ENCODE results near the gene PREPL.

The PREPL gene

GRCh38 chr2:44325897-44326296 lies 35.4 kb downstream of the PREPL start:
- DNase-seq (ENCODE audit: extremely low spot score): no peak
- ChIA-PET CTCF (no interaction called here), POLR2A (no interaction called here)
- TF ChIP-seq NFRKB (IDR thresholded peaks at IDR 0.05) (no peak), HDGF (IDR thresholded peaks at IDR 0.05; ENCODE audit: borderline replicate concordance) (no peak), ARNT (IDR thresholded peaks at IDR 0.05) (no peak), SP1 (IDR thresholded peaks at IDR 0.05) (no peak), LEF1 (IDR thresholded peaks at IDR 0.05; ENCODE audit: borderline replicate concordance) (no peak)

DNA sequence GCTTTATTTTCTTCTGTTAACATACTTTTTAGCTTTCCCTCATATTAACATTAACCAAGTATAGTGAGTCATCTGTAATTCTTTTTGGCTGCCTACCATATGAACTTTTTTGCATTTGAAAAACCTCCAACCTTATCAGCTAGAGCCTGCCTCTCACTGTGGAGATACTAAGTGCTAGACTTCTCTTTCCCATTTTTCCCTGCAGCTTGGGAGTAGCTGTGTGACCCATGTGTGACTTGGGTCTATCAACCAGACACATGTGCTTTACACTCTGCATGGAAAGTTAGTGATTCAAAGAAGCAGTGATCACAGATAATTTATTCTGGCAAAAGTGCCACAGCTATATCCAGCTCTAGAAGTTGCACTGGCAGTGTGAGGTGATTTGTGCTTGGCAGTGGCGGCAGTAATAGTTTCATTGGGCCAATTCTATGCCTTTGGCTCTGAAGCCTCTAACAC lies 36.3 kb downstream of the PREPL start:
- ChIA-PET POLR2A (no interaction called here), CTCF (no interaction called here)
- TF ChIP-seq PKNOX1 (IDR thresholded peaks at IDR 0.05): no peak
- no peak for TF ChIP-seq ELF4 (IDR thresholded peaks at IDR 0.05)
- no peak for TF ChIP-seq FOXM1 (IDR thresholded peaks at IDR 0.05; ENCODE audit: borderline replicate concordance)
- no peak for TF ChIP-seq LEF1 (IDR thresholded peaks at IDR 0.05; ENCODE audit: borderline replicate concordance)
- no peak for DNase-seq (ENCODE audit: extremely low spot score)

GRCh38 chr2:44321360-44321759 lies 39.9 kb downstream of the PREPL start:
- ChIA-PET POLR2A (no interaction called here), CTCF (no interaction called here)
- no peak for DNase-seq (ENCODE audit: extremely low spot score)
- no peak for TF ChIP-seq FOXK2 (IDR thresholded peaks at IDR 0.05)
- TF ChIP-seq NFRKB (IDR thresholded peaks at IDR 0.05): no peak
- no peak for TF ChIP-seq FOXM1 (IDR thresholded peaks at IDR 0.05; ENCODE audit: borderline replicate concordance)
- TF ChIP-seq SP1 (IDR thresholded peaks at IDR 0.05): no peak
- TF ChIP-seq ZNF384 (IDR thresholded peaks at IDR 0.05): no peak
- TF ChIP-seq PKNOX1 (IDR thresholded peaks at IDR 0.05): no peak
- TF ChIP-seq BHLHE40 (IDR thresholded peaks at IDR 0.05; ENCODE audit: borderline replicate concordance): no peak
- no peak for TF ChIP-seq ARNT (IDR thresholded peaks at IDR 0.05)
- no peak for TF ChIP-seq L3MBTL2 (conservative IDR thresholded peaks at IDR 0.05)
- TF ChIP-seq ELF4 (IDR thresholded peaks at IDR 0.05): no peak
- TF ChIP-seq SUZ12 (IDR thresholded peaks at IDR 0.05): no peak
- TF ChIP-seq LEF1 (IDR thresholded peaks at IDR 0.05; ENCODE audit: borderline replicate concordance): no peak
- no peak for TF ChIP-seq TARDBP (IDR thresholded peaks at IDR 0.05)
- no peak for TF ChIP-seq CTBP1 (IDR thresholded peaks at IDR 0.05; ENCODE audit: borderline replicate concordance)
- no peak for TF ChIP-seq HDGF (IDR thresholded peaks at IDR 0.05; ENCODE audit: borderline replicate concordance)
- TF ChIP-seq FOXA1 (IDR thresholded peaks at IDR 0.05): no peak

- TF ChIP-seq ZNF384 (IDR thresholded peaks at IDR 0.05) (no peak), ARNT (IDR thresholded peaks at IDR 0.05) (no peak), FOXM1 (IDR thresholded peaks at IDR 0.05; ENCODE audit: borderline replicate concordance) (no peak), BHLHE40 (IDR thresholded peaks at IDR 0.05; ENCODE audit: borderline replicate concordance) (no peak), CTBP1 (IDR thresholded peaks at IDR 0.05; ENCODE audit: borderline replicate concordance) (no peak), PKNOX1 (IDR thresholded peaks at IDR 0.05) (no peak)
- DNase-seq (ENCODE audit: extremely low spot score): no peak
- ChIA-PET CTCF (no interaction called here), POLR2A (no interaction called here)
These were observed 40.5 kb downstream of the PREPL start for GRCh38 chr2:44320832-44321231.

DNA sequence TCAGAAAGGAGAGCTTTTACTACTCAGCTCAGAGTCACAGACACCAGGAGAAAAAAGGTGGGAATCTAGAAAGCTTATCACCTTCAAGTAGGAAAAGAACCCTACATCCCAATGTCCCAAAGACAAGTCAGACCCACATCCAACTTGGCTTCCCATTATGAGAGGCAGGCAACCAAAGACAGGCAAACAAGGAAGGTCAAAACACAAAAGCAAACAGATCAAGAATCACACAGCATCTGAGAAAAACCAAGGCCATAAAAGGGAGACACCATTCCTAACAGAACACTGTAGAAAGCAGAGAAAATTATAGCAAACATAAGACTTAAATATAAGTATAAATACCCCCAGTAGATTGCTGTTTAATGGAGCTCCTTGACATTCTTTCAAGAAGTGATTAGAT lies 45.3 kb downstream of the PREPL start:
- POLR2A ChIA-PET: no interaction called here
- TF ChIP-seq FOXM1 (IDR thresholded peaks at IDR 0.05; ENCODE audit: borderline replicate concordance): no peak
- TF ChIP-seq BHLHE40 (IDR thresholded peaks at IDR 0.05; ENCODE audit: borderline replicate concordance): no peak
- no peak for TF ChIP-seq SUZ12 (IDR thresholded peaks at IDR 0.05)
- TF ChIP-seq ARNT (IDR thresholded peaks at IDR 0.05): no peak
- no peak for TF ChIP-seq FOXK2 (IDR thresholded peaks at IDR 0.05)
- no peak for TF ChIP-seq ELF4 (IDR thresholded peaks at IDR 0.05)
- TF ChIP-seq NFRKB (IDR thresholded peaks at IDR 0.05): no peak
- TF ChIP-seq CTBP1 (IDR thresholded peaks at IDR 0.05; ENCODE audit: borderline replicate concordance): no peak
- TF ChIP-seq HDGF (IDR thresholded peaks at IDR 0.05; ENCODE audit: borderline replicate concordance): no peak
- TF ChIP-seq PKNOX1 (IDR thresholded peaks at IDR 0.05): no peak
- no peak for TF ChIP-seq L3MBTL2 (conservative IDR thresholded peaks at IDR 0.05)
- TF ChIP-seq SP1 (IDR thresholded peaks at IDR 0.05): no peak
- no peak for TF ChIP-seq LEF1 (IDR thresholded peaks at IDR 0.05; ENCODE audit: borderline replicate concordance)
- TF ChIP-seq TARDBP (IDR thresholded peaks at IDR 0.05): no peak
- TF ChIP-seq ZNF384 (IDR thresholded peaks at IDR 0.05): no peak
- TF ChIP-seq FOXA1 (IDR thresholded peaks at IDR 0.05): no peak
- no peak for DNase-seq (ENCODE audit: extremely low spot score)
- CTCF ChIA-PET: interaction anchor here (0.6 kb wide), 1 partner anchor 239 kb away, joined by 3 read pairs; no protein-coding TSS in a partner anchor

GRCh38 chr2:44314362-44314761 lies 46.9 kb downstream of the PREPL start:
- no peak for DNase-seq (ENCODE audit: extremely low spot score)
- no peak for TF ChIP-seq BHLHE40 (IDR thresholded peaks at IDR 0.05; ENCODE audit: borderline replicate concordance)
- TF ChIP-seq TARDBP (IDR thresholded peaks at IDR 0.05): no peak
- TF ChIP-seq L3MBTL2 (conservative IDR thresholded peaks at IDR 0.05): no peak
- no peak for TF ChIP-seq SP1 (IDR thresholded peaks at IDR 0.05)
- TF ChIP-seq ZNF384 (IDR thresholded peaks at IDR 0.05): no peak
- no peak for TF ChIP-seq FOXA1 (IDR thresholded peaks at IDR 0.05)
- ChIA-PET CTCF (no interaction called here), POLR2A (no interaction called here)

Measured in HEK293T (cell line).